Measurements from ENCODE around the gene RNASEH2B.

The RNASEH2B gene

GRCh38 chr13:51003642-51004041 is 94.1 kb downstream of the RNASEH2B start:
- Histone ChIP-seq H3K79me2 (ENCODE audit: insufficient read depth, low read depth) (no peaks in the 10 kb centered on the region), H3K4me3 (IDR thresholded peaks at IDR 0.05; ENCODE audit: insufficient read depth, low read depth, low read length) (no peak overlapping the region), H2AFZ (ENCODE audit: low read depth) (no peak overlapping the region), H3K4me2 (no peak overlapping the region), H3K9ac (no peak overlapping the region), H3K27ac (no peak overlapping the region), H4K20me1 (ENCODE audit: insufficient read depth) (no peaks in the 10 kb centered on the region), H3K4me1 (ENCODE audit: low read depth, poor library complexity, severe bottlenecking) (no peaks in the 10 kb centered on the region), H3K27me3 (ENCODE audit: insufficient read depth, low read depth) (no peaks in the 10 kb centered on the region), H3K36me3 (ENCODE audit: insufficient read depth) (no peaks in the 10 kb centered on the region)
- TF ChIP-seq, protein P1, sequence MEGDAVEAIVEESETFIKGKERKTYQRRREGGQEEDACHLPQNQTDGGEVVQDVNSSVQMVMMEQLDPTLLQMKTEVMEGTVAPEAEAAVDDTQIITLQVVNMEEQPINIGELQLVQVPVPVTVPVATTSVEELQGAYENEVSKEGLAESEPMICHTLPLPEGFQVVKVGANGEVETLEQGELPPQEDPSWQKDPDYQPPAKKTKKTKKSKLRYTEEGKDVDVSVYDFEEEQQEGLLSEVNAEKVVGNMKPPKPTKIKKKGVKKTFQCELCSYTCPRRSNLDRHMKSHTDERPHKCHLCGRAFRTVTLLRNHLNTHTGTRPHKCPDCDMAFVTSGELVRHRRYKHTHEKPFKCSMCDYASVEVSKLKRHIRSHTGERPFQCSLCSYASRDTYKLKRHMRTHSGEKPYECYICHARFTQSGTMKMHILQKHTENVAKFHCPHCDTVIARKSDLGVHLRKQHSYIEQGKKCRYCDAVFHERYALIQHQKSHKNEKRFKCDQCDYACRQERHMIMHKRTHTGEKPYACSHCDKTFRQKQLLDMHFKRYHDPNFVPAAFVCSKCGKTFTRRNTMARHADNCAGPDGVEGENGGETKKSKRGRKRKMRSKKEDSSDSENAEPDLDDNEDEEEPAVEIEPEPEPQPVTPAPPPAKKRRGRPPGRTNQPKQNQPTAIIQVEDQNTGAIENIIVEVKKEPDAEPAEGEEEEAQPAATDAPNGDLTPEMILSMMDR (conservative IDR thresholded peaks at IDR 0.05; ENCODE audit: low read depth, low read length) = no peak

DNA sequence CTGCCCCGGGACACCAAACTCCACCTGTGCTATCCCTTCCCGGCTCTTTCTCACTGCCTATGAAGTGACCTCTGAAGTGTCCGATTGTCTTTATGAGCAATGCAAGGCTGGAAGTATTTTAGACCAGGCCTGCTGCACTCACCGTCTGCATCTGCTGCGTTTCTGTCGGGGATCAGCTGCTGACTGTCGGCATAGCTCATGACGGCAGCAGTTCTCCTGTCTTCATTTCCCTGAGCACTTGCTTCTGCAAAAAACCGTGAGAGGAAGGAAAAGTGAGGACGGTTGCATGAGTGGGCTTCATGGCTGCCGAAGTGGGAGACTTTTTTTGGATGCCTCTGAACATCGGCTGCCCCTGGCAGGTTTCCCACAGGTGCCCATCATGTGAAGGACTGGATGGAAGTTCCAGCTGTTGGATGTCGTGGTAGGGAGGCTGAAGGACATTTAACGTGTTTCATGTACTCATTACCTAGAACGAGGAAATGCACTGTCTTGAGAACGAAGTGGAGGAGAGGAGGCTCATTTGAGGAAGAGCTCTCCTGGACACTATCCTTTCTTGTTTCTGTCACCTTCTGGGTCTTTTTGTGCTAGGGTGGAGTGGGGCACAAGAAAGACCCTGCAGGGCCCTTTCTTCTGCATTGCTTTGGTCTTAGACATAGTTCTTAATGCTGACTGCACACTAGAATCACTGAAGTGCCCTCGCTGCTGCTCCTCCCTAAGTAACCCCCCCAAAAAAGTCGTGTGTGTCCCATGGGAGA is 94.7 kb downstream of the RNASEH2B start:
- no peaks in the 10 kb centered on the region for H3K4me1 ChIP-seq (ENCODE audit: low read depth, poor library complexity, severe bottlenecking)
- H3K9ac ChIP-seq = no peak overlapping the region
- no peak overlapping the region for H3K27ac ChIP-seq
- H3K36me3 ChIP-seq (ENCODE audit: insufficient read depth) = no peaks in the 10 kb centered on the region
- no peak overlapping the region for H3K4me2 ChIP-seq
- H3K4me3 ChIP-seq (IDR thresholded peaks at IDR 0.05; ENCODE audit: insufficient read depth, low read depth, low read length) = no peak overlapping the region
- no peaks in the 10 kb centered on the region for H3K27me3 ChIP-seq (ENCODE audit: insufficient read depth, low read depth)
- TF ChIP-seq, protein P1 (conservative IDR thresholded peaks at IDR 0.05; ENCODE audit: low read depth, low read length) = no peak
- H2AFZ ChIP-seq (ENCODE audit: low read depth) = no peak overlapping the region
- no peaks in the 10 kb centered on the region for H3K79me2 ChIP-seq (ENCODE audit: insufficient read depth, low read depth)
- H4K20me1 ChIP-seq (ENCODE audit: insufficient read depth) = no peaks in the 10 kb centered on the region

- Histone ChIP-seq H3K4me1 (ENCODE audit: low read depth, poor library complexity, severe bottlenecking) (no peaks in the 10 kb centered on the region), H3K27me3 (ENCODE audit: insufficient read depth, low read depth) (no peaks in the 10 kb centered on the region)
Observed at GRCh38 chr13:51004918-51005460, 95.4 kb downstream of the RNASEH2B start.

DNA sequence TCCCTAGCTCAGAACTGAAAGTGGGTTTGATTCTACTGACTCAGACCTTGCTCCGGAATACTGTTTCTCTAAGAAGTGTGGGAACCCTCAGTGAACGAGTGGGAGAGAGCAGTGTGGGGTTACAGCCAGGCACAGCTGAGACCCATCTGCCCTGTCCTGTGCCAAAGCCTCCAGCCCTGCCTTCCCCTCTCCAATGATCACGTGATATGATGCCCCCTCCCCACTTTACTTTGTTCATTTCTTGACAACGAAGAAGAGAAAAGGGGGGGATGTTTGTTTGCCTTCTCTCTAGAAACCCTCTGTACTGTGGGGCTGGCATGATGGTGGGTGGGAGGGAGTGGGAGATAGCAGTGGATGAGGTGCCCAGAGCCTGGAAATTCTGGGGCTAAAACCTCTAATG is 96.0 kb downstream of the RNASEH2B start:
- H3K9ac ChIP-seq = no peak overlapping the region
- H3K27ac ChIP-seq = no peak overlapping the region
- H3K4me1 ChIP-seq (ENCODE audit: low read depth, poor library complexity, severe bottlenecking) = no peaks in the 10 kb centered on the region
- H4K20me1 ChIP-seq (ENCODE audit: insufficient read depth) = no peaks in the 10 kb centered on the region
- H3K27me3 ChIP-seq (ENCODE audit: insufficient read depth, low read depth) = no peaks in the 10 kb centered on the region
- TF ChIP-seq, protein P1 (conservative IDR thresholded peaks at IDR 0.05; ENCODE audit: low read depth, low read length) = no peak
- no peak overlapping the region for H3K4me3 ChIP-seq (IDR thresholded peaks at IDR 0.05; ENCODE audit: insufficient read depth, low read depth, low read length)
- H3K4me2 ChIP-seq = no peak overlapping the region
- H3K79me2 ChIP-seq (ENCODE audit: insufficient read depth, low read depth) = no peaks in the 10 kb centered on the region
- no peak overlapping the region for H2AFZ ChIP-seq (ENCODE audit: low read depth)
- no peaks in the 10 kb centered on the region for H3K36me3 ChIP-seq (ENCODE audit: insufficient read depth)

More at GRCh38 chr13:51004918-51005460, 95.4 kb downstream of the RNASEH2B start:
- Histone ChIP-seq H3K27ac (no peak overlapping the region), H3K9ac (no peak overlapping the region), H3K4me2 (no peak overlapping the region), H4K20me1 (ENCODE audit: insufficient read depth) (no peaks in the 10 kb centered on the region), H3K4me3 (IDR thresholded peaks at IDR 0.05; ENCODE audit: insufficient read depth, low read depth, low read length) (no peak overlapping the region), H2AFZ (ENCODE audit: low read depth) (no peak overlapping the region), H3K79me2 (ENCODE audit: insufficient read depth, low read depth) (no peaks in the 10 kb centered on the region), H3K36me3 (ENCODE audit: insufficient read depth) (no peaks in the 10 kb centered on the region)
- TF ChIP-seq, protein P1 (conservative IDR thresholded peaks at IDR 0.05; ENCODE audit: low read depth, low read length) = no peak
